Esophagus muscularis mucosa (tissue), 4 donors: Measurements from ENCODE around the gene DUSP10. TPM values are rescaled to one million over a fixed set of nuclear protein-coding genes. Genes with fewer than 3 reads are reported as not detected.
A peak's percentile ranks its signal among the peaks of the same experiment; 100 is the strongest.

Source experiments
- DNase-seq: peaks from one replicate; pipeline ENCODE4 v3.0.0-alpha.2; 2017; ENCODE audit errors: extremely low spot score
- H3K27ac ChIP-seq, 4 donors: fragments of 200-600 bp; sonication (generic); replicated peaks in 1 of 4; 1 replicate in 3 of 4; 2 replicates in 1 of 4; pipeline ENCODE4 v1.5.1; 2016 to 2019; ENCODE audit warnings: mild to moderate bottlenecking in 1 of 4
- H3K27me3 ChIP-seq, 4 donors: fragments of 200-600 bp; sonication (generic); one replicate each; pipeline versions ENCODE4 v1.5.1 to v1.6.0; 2016 to 2019
- H3K36me3 ChIP-seq, 4 donors: fragments of 200-600 bp; sonication (generic); one replicate each; pipeline ENCODE4 v1.5.1; 2016 to 2019
- H3K4me1 ChIP-seq, 4 donors: fragments of 200-600 bp; sonication (generic); one replicate each; pipeline ENCODE4 v1.5.1; 2016 to 2019
- H3K4me3 ChIP-seq, 4 donors: fragments of 200-600 bp; sonication (generic); 1 replicate in 2 of 4; 2 replicates in 2 of 4; pipeline ENCODE4 v1.5.1; 2016 to 2019; ENCODE audit warnings: mild to moderate bottlenecking in 4 of 4, moderate library complexity in 1 of 4
- H3K9me3 ChIP-seq, 4 donors: fragments of 200-600 bp; sonication (generic); 1 replicate in 3 of 4; 2 replicates in 1 of 4; pipeline ENCODE4 v1.5.1; 2016 to 2019
- EP300 ChIP-seq: sonication (generic); formaldehyde crosslinking; IDR thresholded peaks from one replicate; pipeline ENCODE4 v1.6.1; 2017; ENCODE audit warnings: antibody characterized with exemption
- POLR2A ChIP-seq: fragments of 450-650 bp; IDR thresholded peaks from one replicate; pipeline ENCODE4 v1.6.1; 2017; ENCODE audit warnings: antibody characterized with exemption, moderate library complexity, mild to moderate bottlenecking, low read depth
- POLR2AphosphoS5 ChIP-seq, 2 donors: sonication (generic); formaldehyde crosslinking; IDR thresholded peaks; one replicate each; pipeline ENCODE4 v1.6.1; 2017; ENCODE audit warnings: antibody characterized with exemption in 2 of 2
- whole genome bisulfite sequencing: methylation state at CpG from one replicate; pipeline ENCODE4 v1.1.5; 2018; 5-methylcytosine and 5-hydroxymethylcytosine counted together
- intact Hi-C: fragments of 100-400 bp; cut with DNase I; formaldehyde crosslinking; loops from one replicate; pipeline ENCODE4 v1.15.1; 2023
- total RNA-seq, 4 donors: library from RNA; depleted of rRNA; stranded (reverse); fragments of >200 nt; gene quantifications; one replicate each; pipeline versions ENCODE4 v1.1.0 to v1.2.1, GENCODE V29; 2016
- TF ChIP-seq, protein P1 (sequence below), 3 experiments: fragments of 200-600 bp in 2 of 3; fragments of 450-650 bp in 1 of 3; sonication (generic) in 2 of 3; IDR thresholded peaks; one replicate each; pipeline ENCODE4 v1.5.1; 2017 to 2019; ENCODE audit warnings: antibody characterized with exemption in 3 of 3, mild to moderate bottlenecking in 2 of 3, moderate library complexity in 1 of 3

Gene DUSP10
- total RNA-seq, 4 donors from 2014 or later = 5.5 to 13.1 (median 8.6) TPM

DNA sequence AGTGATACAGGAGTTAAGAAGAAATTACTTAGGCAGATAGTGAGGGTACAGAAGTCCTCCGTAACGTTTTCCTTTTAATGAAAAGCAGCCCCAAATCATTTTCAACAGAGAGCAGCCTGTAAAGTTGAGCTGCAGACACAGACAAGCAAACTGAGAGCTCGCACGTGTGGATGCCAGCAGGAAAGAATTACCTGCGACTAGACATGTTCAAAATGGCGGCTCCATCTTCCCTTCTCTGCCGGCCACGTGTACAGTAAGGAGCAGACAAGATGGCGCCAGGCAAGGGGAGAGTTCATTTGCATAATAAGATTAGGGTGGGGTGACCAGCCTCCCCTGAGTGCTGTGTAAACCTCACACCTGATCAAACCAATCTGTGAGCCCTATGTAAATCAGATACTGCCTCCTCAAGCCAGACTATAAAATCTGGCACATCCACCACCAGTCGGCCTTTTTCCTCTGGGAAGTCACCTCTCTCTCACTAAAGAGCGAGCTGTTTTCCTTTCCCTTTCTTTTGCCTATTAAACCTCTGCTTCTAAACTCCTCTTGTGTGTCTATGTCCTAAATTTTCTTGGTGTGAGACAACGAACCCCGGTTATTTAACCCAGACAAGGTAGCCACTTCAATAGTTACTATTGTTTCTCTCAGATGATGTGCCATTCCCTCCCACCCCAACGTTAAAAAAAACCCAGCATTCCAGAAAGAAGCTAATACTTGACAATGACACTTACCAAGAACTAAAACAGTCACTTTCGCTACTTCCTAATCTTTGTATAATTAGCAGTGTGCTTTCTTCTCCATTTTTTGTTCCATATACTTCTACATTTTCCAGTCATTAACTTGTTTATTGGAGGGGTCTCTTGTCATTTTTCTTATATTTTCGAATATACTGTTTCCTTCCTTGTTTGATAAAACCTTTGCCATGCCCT lies 27.4 kb downstream of the DUSP10 start:
- Histone ChIP-seq H3K9me3 (no peaks in the 10 kb centered on the region), H3K4me1 (peaks cover 23 to 93% (median 91%) of the 10 kb centered on the region in 4 donors), H3K27ac (peak overlapping the region; percentile 69 to 77 (median 72)), H3K36me3 (no peaks in the 10 kb centered on the region), H3K27me3 (no peaks in the 10 kb centered on the region), H3K4me3 (no peak overlapping the region)
- intact Hi-C loops = no loop called here
- 84% methylated on average over 16 of the region's 16 CpGs for WGBS
- no peak for DNase-seq
- TF ChIP-seq POLR2A (no peak), EP300 (no peak), POLR2AphosphoS5 (IDR thresholded peaks at IDR 0.05) (no peak)
- TF ChIP-seq, protein P1, sequence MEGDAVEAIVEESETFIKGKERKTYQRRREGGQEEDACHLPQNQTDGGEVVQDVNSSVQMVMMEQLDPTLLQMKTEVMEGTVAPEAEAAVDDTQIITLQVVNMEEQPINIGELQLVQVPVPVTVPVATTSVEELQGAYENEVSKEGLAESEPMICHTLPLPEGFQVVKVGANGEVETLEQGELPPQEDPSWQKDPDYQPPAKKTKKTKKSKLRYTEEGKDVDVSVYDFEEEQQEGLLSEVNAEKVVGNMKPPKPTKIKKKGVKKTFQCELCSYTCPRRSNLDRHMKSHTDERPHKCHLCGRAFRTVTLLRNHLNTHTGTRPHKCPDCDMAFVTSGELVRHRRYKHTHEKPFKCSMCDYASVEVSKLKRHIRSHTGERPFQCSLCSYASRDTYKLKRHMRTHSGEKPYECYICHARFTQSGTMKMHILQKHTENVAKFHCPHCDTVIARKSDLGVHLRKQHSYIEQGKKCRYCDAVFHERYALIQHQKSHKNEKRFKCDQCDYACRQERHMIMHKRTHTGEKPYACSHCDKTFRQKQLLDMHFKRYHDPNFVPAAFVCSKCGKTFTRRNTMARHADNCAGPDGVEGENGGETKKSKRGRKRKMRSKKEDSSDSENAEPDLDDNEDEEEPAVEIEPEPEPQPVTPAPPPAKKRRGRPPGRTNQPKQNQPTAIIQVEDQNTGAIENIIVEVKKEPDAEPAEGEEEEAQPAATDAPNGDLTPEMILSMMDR (IDR thresholded peaks at IDR 0.05) = no peak

DNA sequence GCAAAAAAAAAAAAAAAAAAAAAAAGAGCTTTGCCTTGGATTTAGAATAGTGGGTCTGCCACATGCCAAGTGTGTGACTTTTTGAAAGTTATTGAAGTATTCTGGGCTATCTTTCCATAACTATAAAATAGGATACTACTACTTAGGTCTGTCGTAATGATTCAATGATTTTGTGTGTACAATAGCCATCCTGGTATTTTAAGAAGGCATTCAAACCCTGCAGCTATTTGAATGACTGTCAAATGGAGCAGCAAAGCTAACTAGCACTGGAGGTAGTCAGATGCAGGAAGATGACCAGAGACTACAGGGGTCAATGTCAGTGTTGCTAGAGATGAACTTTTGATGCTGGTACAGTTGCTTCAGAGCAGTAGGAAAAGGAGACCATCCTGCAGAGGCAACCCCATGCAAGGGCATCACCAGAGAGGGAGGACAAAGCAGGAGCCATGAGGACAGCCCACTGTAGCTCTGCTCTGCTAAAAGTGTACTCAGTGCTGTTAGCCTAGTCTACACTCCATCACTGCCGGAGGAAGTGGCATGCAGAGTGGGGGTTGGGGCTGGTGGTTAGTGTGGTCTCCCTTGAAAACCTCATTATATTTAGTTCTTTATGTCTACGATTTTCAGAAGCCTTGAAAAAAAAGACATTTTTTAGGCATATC lies 29.0 kb downstream of the DUSP10 start:
- no peak for DNase-seq
- 80% methylated on average over 3 of the region's 3 CpGs for WGBS
- H3K4me1 ChIP-seq = peaks cover 24 to 93% (median 91%) of the 10 kb centered on the region in 4 donors
- no peak for TF ChIP-seq POLR2AphosphoS5 (IDR thresholded peaks at IDR 0.05)
- no peak for TF ChIP-seq POLR2A
- no peak for TF ChIP-seq EP300
- TF ChIP-seq, protein P1 (IDR thresholded peaks at IDR 0.05) = no peak
- peak overlapping the region in 1 of 4 donors; percentile 76 for H3K27ac ChIP-seq
- intact Hi-C loops = no loop called here
- no peak overlapping the region for H3K4me3 ChIP-seq
- H3K9me3 ChIP-seq = no peaks in the 10 kb centered on the region
- H3K36me3 ChIP-seq = no peaks in the 10 kb centered on the region
- H3K27me3 ChIP-seq = no peaks in the 10 kb centered on the region

DNA sequence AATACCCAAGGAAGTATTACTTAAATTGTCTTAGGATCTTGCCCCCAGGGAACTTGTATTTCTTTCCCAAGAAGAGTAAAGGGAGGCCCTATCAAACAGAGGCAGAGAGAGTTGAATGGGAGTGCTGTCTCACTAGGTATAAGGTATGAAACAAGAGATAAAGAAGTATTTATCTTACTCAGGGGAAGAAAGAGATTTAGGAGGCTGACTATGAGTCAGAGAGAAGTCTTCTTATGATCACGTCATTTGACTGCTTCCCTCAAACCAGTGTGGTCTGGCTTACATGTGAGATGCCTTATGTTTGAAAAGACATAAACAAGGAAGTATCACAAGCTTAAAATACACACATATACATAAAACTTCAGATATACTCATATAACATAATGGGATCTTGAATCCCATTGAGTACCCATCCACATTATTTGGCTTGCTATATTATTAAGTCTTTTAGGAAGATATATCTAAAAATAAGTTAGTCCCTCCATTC lies 29.6 kb downstream of the DUSP10 start:
- Histone ChIP-seq H3K27ac (peak overlapping the region; percentile 53 to 77 (median 76)), H3K36me3 (no peaks in the 10 kb centered on the region), H3K4me3 (no peak overlapping the region), H3K9me3 (no peaks in the 10 kb centered on the region), H3K27me3 (no peaks in the 10 kb centered on the region), H3K4me1 (peaks cover 21 to 91% (median 91%) of the 10 kb centered on the region in 4 donors)
- 26% methylated on average over 1 of the region's 1 CpG for WGBS
- DNase-seq = no peak
- TF ChIP-seq POLR2A (no peak), EP300 (no peak), POLR2AphosphoS5 (IDR thresholded peaks at IDR 0.05) (no peak)
- TF ChIP-seq, protein P1 (IDR thresholded peaks at IDR 0.05) = no peak
- intact Hi-C loops = no loop called here

DNA sequence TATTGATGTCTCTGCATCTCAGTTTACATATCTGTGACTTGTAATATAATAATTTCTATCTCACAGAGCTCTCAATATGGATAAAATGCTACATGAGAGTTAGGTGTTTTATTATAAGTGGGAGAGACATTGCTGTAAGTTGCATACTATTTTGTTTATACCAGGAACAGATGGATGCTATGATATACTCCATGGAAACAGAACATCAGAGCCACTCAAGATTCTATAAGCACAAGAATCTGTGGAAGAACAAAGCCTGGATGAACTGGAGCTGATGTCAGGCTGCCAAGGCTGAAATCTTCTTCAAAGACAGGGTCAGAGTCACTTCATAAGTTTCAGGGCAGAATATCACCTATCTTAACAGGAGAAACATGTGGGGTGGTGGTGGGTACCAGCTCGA lies 30.2 kb downstream of the DUSP10 start:
- Histone ChIP-seq H3K9me3 (no peaks in the 10 kb centered on the region), H3K27ac (peak overlapping the region; percentile 53 to 77 (median 76)), H3K36me3 (no peaks in the 10 kb centered on the region), H3K27me3 (no peaks in the 10 kb centered on the region), H3K4me1 (peaks cover 23 to 91% (median 91%) of the 10 kb centered on the region in 4 donors), H3K4me3 (no peak overlapping the region)
- no peak for DNase-seq
- 62% methylated on average over 1 of the region's 1 CpG for WGBS
- TF ChIP-seq POLR2AphosphoS5 (IDR thresholded peaks at IDR 0.05) (no peak), EP300 (no peak), POLR2A (no peak)
- TF ChIP-seq, protein P1 (IDR thresholded peaks at IDR 0.05) = no peak
- intact Hi-C loops = no loop called here
